SK-N-SH (cell line): ENCODE data around the gene BABAM2.

ENCODE experiments used
- EZH2phosphoT487 ChIP-seq: fragments of 200-600 bp; sonication (generic); IDR thresholded peaks from 2 replicates; pipeline ENCODE4 v1.6.1; 2017; ENCODE audit warnings: low read depth, mixed run types, mild to moderate bottlenecking, antibody characterized with exemption, moderate library complexity, borderline replicate concordance
- FOXJ3 ChIP-seq: sonication (generic); formaldehyde crosslinking; IDR thresholded peaks from 2 replicates; pipeline ENCODE4 v1.5.1; 2020; ENCODE audit warnings: mild to moderate bottlenecking, missing genetic modification reagents
- FOXM1 ChIP-seq: IDR thresholded peaks from 2 replicates; pipeline ENCODE4 v1.4.0; 2012; ENCODE audit warnings: low read depth, mild to moderate bottlenecking
- POLR2AphosphoS5 ChIP-seq: IDR thresholded peaks from 2 replicates; pipeline ENCODE4 v1.6.1; 2012; ENCODE audit warnings: low read depth, low read length
- RXRA ChIP-seq: IDR thresholded peaks from 2 replicates; pipeline ENCODE4 v1.4.0; 2012; ENCODE audit warnings: low read depth, mild to moderate bottlenecking, borderline replicate concordance
- TF ChIP-seq, protein P1 (sequence below): IDR thresholded peaks from 2 replicates; pipeline ENCODE4; 2012
- TF ChIP-seq, protein P2 (sequence below): fragments of 200-600 bp; sonication (generic); IDR thresholded peaks from 2 replicates; pipeline ENCODE4 v1.6.1; 2017; ENCODE audit warnings: antibody characterized with exemption, mild to moderate bottlenecking, moderate library complexity

DNA sequence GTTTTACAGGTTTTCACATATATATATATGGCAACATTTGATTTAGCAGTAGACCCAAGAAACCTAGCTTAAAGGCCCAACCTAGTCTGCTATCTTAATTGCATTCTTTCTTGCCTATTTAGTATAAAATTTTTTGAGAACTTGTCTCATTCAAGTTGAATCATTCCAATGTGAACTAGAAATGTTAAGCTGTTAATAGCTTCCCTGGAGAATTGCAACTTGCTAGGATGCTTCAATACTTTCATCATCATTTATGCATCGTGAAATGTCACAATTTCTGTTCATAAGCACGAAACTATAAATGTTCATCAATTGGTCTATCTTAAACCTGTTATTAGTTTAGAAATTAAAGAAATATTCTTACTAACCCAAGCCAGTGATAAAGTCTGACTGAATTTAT is 217.6 kb downstream of the BABAM2 start:
- TF ChIP-seq EZH2phosphoT487 (no peak), RXRA (no peak), FOXJ3 (no peak), FOXM1 (no peak), POLR2AphosphoS5 (no peak)
- TF ChIP-seq, protein P1, sequence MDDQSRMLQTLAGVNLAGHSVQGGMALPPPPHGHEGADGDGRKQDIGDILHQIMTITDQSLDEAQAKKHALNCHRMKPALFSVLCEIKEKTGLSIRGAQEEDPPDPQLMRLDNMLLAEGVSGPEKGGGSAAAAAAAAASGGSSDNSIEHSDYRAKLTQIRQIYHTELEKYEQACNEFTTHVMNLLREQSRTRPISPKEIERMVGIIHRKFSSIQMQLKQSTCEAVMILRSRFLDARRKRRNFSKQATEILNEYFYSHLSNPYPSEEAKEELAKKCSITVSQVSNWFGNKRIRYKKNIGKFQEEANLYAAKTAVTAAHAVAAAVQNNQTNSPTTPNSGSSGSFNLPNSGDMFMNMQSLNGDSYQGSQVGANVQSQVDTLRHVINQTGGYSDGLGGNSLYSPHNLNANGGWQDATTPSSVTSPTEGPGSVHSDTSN: no peak
- TF ChIP-seq, protein P2, sequence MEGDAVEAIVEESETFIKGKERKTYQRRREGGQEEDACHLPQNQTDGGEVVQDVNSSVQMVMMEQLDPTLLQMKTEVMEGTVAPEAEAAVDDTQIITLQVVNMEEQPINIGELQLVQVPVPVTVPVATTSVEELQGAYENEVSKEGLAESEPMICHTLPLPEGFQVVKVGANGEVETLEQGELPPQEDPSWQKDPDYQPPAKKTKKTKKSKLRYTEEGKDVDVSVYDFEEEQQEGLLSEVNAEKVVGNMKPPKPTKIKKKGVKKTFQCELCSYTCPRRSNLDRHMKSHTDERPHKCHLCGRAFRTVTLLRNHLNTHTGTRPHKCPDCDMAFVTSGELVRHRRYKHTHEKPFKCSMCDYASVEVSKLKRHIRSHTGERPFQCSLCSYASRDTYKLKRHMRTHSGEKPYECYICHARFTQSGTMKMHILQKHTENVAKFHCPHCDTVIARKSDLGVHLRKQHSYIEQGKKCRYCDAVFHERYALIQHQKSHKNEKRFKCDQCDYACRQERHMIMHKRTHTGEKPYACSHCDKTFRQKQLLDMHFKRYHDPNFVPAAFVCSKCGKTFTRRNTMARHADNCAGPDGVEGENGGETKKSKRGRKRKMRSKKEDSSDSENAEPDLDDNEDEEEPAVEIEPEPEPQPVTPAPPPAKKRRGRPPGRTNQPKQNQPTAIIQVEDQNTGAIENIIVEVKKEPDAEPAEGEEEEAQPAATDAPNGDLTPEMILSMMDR: no peak
